Left lung (tissue), 10 donors: ENCODE results near the gene DUXA. TPM values are rescaled to one million over a fixed set of nuclear protein-coding genes. Genes with fewer than 3 reads are reported as not detected.

Source experiments
- ATAC-seq: fragments of 200-7000 bp; cut with Tn5 transposase; one replicate; pipeline ENCODE4 v1.9.1; 2020; ENCODE audit warnings: moderate library complexity
- DNase-seq, 4 donors: peaks; one replicate each; pipeline ENCODE4 v3.0.0-alpha.2; 2013 to 2020
- H3K27ac ChIP-seq, 2 donors: fragments of 200-600 bp; sonication (generic) in 1 of 2; one replicate each; pipeline versions ENCODE4 v1.5.0 to v1.8.0; 2020 to 2021
- H3K27me3 ChIP-seq, 2 donors: fragments of 200-600 bp; sonication (generic) in 1 of 2; one replicate each; pipeline versions ENCODE4 v1.5.0 to v1.8.0; 2020 to 2021
- H3K36me3 ChIP-seq, 2 donors: fragments of 200-600 bp; sonication (generic) in 1 of 2; one replicate each; pipeline versions ENCODE4 v1.5.0 to v1.8.0; 2020 to 2021
- H3K4me1 ChIP-seq, 2 donors: fragments of 200-600 bp; one replicate each; pipeline ENCODE4 v1.8.0; 2021
- H3K4me3 ChIP-seq, 2 donors: fragments of 200-600 bp; sonication (generic) in 1 of 2; one replicate each; pipeline versions ENCODE4 v1.5.0 to v1.8.0; 2020 to 2021; ENCODE audit warnings: mild to moderate bottlenecking in 1 of 2
- H3K9me3 ChIP-seq, 2 donors: fragments of 200-600 bp; sonication (generic) in 1 of 2; one replicate each; pipeline versions ENCODE4 v1.5.0 to v1.8.0; 2020 to 2021
- intact Hi-C, 2 donors: fragments of 100-400 bp; cut with DNase I; formaldehyde crosslinking; loops; one replicate each; pipeline versions ENCODE4 v1.11.2 to v1.14.2; 2022
- polyA plus RNA-seq, 6 donors: library from polyadenylated mRNA; unstranded; fragments of 120-200 nt; gene quantifications; one replicate each; pipeline ENCODE4 v1.2.1, GENCODE V29; 2013; ENCODE audit not compliant: insufficient read length in 6 of 6
- total RNA-seq, 2 donors: library from RNA; stranded (reverse); fragmentation: NEBNext Ultra II Directional; extraction: Animal tissue kit (Norgen Biotek cat#: 25700); gene quantifications; one replicate each; pipeline ENCODE4 v1.2.1, GENCODE V29; 2021
- TF ChIP-seq, protein P1 (sequence below), 2 donors: fragments of 200-600 bp; sonication (generic) in 1 of 2; IDR thresholded peaks; one replicate each; pipeline versions ENCODE4 v1.5.0 to v1.8.0; 2021; ENCODE audit warnings: antibody characterized with exemption in 2 of 2
- donor health status: DM: no; HTN: yes; CAD: no.
- donor health status: DM: no; HTN: no; CAD: no.

The DUXA gene
- total and polyA plus RNA-seq, 8 donors = not detected

DNA sequence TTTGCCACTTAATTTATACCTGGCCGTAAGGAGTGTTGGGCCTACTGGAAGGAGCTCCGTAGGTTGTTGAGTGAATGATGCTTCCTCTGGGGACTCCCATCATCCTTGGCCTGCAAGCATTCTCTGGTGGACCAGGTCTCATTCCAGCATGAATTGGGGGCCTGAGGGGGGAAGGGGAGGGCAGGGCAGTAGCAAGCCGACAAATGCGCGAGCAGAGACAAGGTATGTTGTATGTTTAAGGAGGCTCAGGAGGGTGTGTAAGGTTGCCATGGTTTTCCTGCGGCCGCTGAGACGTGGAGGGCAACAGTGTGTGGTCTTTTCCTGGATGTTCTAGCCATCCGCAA lies 24.8 kb upstream of the DUXA start:
- Histone ChIP-seq H3K9me3 (peaks cover 0 to 17% of the 10 kb centered on the region in 2 donors), H3K36me3 (peaks cover 0 to 39% of the 10 kb centered on the region in 2 donors), H3K4me1 (peaks cover 15 to 28% of the 10 kb centered on the region in 2 donors), H3K4me3 (peak overlapping the region; percentile 90 to 96), H3K27me3 (no peaks in the 10 kb centered on the region), H3K27ac (peak overlapping the region; percentile 88 to 92)
- peak in 2 of 4 donors; percentile 8 to 12 for DNase-seq
- intact Hi-C loops = no loop called here
- ATAC-seq = peak; percentile 9
- TF ChIP-seq, protein P1, sequence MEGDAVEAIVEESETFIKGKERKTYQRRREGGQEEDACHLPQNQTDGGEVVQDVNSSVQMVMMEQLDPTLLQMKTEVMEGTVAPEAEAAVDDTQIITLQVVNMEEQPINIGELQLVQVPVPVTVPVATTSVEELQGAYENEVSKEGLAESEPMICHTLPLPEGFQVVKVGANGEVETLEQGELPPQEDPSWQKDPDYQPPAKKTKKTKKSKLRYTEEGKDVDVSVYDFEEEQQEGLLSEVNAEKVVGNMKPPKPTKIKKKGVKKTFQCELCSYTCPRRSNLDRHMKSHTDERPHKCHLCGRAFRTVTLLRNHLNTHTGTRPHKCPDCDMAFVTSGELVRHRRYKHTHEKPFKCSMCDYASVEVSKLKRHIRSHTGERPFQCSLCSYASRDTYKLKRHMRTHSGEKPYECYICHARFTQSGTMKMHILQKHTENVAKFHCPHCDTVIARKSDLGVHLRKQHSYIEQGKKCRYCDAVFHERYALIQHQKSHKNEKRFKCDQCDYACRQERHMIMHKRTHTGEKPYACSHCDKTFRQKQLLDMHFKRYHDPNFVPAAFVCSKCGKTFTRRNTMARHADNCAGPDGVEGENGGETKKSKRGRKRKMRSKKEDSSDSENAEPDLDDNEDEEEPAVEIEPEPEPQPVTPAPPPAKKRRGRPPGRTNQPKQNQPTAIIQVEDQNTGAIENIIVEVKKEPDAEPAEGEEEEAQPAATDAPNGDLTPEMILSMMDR (IDR thresholded peaks at IDR 0.05) = no peak

DNA sequence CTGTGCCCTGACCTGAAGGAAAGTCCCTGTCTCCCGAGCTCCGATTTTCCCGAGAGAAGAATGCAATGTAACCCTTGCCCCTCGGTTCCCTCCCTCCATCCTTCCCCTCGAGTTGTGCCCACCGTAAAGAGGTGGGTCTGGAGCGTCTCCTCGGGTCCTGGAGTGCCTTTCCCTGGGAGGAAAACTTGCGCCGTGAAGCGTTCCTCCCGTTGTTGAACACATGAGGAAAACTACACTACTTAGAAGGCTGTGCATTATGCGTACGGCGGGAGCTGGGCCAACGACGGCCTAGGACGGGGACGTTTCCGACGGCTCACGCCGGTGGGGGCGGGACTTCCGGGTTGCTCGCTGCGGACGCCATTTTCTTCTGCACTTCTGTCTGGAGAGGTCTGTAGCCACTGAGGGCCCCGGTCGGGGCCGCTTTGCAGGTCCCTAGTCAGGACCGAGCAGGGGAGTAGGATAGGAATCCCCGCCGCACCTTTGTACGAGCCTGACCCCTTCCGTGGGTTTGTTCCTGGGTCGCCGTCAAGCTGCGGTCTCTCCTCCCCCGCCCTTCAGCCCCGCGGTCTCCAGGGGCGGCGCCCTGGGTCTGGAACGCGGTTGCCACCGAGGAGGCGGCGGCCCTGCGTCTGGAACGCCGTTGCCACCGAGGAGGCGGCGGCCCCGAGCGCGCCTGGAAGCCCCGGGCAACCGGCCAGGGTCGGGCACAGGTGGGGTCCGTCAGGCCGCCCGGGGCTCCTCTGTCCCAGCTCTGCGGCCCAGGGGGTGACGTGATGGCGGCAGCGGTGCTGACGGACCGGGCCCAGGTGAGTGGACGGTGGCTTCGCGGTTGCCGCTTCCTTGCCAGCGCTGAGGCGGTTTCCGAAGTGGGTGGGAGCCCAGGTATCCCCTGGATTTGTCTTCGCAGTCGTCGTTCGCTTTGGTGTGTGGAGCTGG lies 24.1 kb upstream of the DUXA start, which contains the start of gene ZNF264:
ZNF264 (plus strand) TSS at position 360 of the 936 bp plus-strand sequence; CDS start at position 774, 414 bp downstream.
- Histone ChIP-seq H3K4me1 (peaks cover 15 to 28% of the 10 kb centered on the region in 2 donors), H3K4me3 (peak within 1 kb of the TSS; percentile 90 to 96), H3K36me3 (peaks cover 0 to 33% of the 10 kb centered on the region in 2 donors), H3K27me3 (no peaks in the 10 kb centered on the region), H3K9me3 (peaks cover 0 to 20% of the 10 kb centered on the region in 2 donors), H3K27ac (peak within 1 kb of the TSS; percentile 88 to 92)
- peak; percentile 99 for ATAC-seq
- intact Hi-C loops = no loop called here
- TF ChIP-seq, protein P1 (IDR thresholded peaks at IDR 0.05) = no peak
- DNase-seq = peak; percentile 83 to 97 (median 92)

DNA sequence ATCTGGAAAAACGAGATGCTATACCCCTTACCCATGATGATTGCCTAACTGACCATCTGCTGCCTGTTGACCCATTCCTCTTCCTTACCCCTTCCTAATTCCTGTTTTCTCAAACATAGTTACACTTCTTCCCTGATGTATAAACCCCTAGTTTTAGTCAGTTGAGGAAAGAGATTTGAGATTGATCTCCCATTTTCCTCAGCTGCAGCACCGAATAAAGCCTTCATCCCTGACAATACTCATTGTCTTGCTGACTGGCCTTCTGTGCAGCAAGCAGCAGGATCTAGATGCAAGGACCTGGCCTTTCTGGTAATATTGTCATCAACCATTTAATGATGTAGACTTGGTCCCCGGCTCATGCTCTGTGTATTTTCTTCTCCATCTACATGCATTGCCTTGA lies 23.0 kb upstream of the DUXA start:
- H3K4me3 ChIP-seq = no peak overlapping the region
- no peak overlapping the region for H3K27ac ChIP-seq
- intact Hi-C loops = no loop called here
- H3K27me3 ChIP-seq = no peaks in the 10 kb centered on the region
- H3K36me3 ChIP-seq = peaks cover 0 to 21% of the 10 kb centered on the region in 2 donors
- ATAC-seq (no peak), DNase-seq (no peak)
- H3K9me3 ChIP-seq = peaks cover 0 to 20% of the 10 kb centered on the region in 2 donors
- TF ChIP-seq, protein P1 (IDR thresholded peaks at IDR 0.05) = no peak
- H3K4me1 ChIP-seq = peaks cover 15 to 28% of the 10 kb centered on the region in 2 donors

DNA sequence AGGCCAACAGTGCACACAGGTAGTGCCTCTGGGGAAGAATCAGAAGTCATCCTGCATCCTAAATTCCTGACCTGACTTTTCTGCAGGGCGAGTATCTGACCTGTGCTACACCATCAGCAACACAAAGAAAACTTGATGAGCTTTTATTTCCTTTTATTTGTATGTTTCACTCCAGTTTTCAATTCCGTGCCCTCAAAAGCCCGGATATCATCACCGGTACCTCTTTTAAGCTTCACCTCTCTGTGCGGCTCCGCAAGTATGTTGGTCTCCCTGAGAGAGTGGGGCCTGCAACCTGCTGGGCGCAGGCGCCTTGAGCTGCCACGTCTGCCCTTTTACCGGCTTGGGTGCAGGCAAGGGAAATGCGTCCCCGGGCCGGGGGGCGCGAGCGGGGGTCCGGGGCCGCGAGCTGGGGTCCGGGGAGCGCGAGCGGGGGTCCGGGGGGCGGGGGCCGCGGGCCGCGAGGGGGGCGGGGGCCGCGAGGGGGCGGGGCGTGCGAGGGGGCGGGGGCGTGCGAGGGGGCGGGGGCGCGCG lies 4.3 kb upstream of the DUXA start:
- intact Hi-C loops = no loop called here
- ATAC-seq (peak; percentile 68), DNase-seq (peak in 3 of 4 donors; percentile 8 to 42 (median 26))
- H3K27me3 ChIP-seq = no peaks in the 10 kb centered on the region
- peak overlapping the region in 1 of 2 donors; percentile 50 for H3K27ac ChIP-seq
- H3K4me3 ChIP-seq = peak overlapping the region; percentile 22 to 29
- peaks cover 0 to 8% of the 10 kb centered on the region in 2 donors for H3K4me1 ChIP-seq
- H3K36me3 ChIP-seq = no peaks in the 10 kb centered on the region
- peaks cover 0 to 14% of the 10 kb centered on the region in 2 donors for H3K9me3 ChIP-seq
- TF ChIP-seq, protein P1 (IDR thresholded peaks at IDR 0.05) = no peak

- no peaks in the 10 kb centered on the region for H3K27me3 ChIP-seq
- H3K27ac ChIP-seq = no peak overlapping the region
- peaks cover 0 to 10% of the 10 kb centered on the region in 2 donors for H3K9me3 ChIP-seq
- no peak for ATAC-seq
- no peak overlapping the region for H3K4me3 ChIP-seq
- no peaks in the 10 kb centered on the region for H3K36me3 ChIP-seq
- DNase-seq = no peak
- TF ChIP-seq, protein P1 (IDR thresholded peaks at IDR 0.05) = no peak
- H3K4me1 ChIP-seq = no peaks in the 10 kb centered on the region
- intact Hi-C loops = no loop called here
Measured at GRCh38 chr19:57165846-57166245, 1.4 kb downstream of the DUXA start.
